Mesothelial cell of epicardium (in vitro differentiated cells): ENCODE results near the gene AMY1C. TPM values are rescaled to one million over a fixed set of nuclear protein-coding genes. Genes with fewer than 3 reads are reported as not detected.
"Not testable (repeated sequence)": the region's sequence is repeated elsewhere in the genome, so short reads cannot be mapped to it uniquely, and the experiment has no call there.

Experiments
- DNase-seq, 2 experiments: peaks; one replicate each; pipeline ENCODE4 v3.0.0; 2021; ENCODE audit warnings: low spot score in 2 of 2; ENCODE audit not compliant: unreplicated experiment in 2 of 2
- H3K27ac Mint-ChIP-seq: 2 replicates; pipeline ENCODE4 v1.8.0; 2021; ENCODE audit warnings: mixed read lengths
- H3K27me3 Mint-ChIP-seq: 2 replicates; pipeline ENCODE4 v1.8.0; 2021; ENCODE audit warnings: low read depth, mixed read lengths
- H3K36me3 Mint-ChIP-seq: 2 replicates; pipeline ENCODE4 v1.8.0; 2021; ENCODE audit warnings: mixed read lengths
- H3K4me1 Mint-ChIP-seq: 2 replicates; pipeline ENCODE4 v1.8.0; 2021; ENCODE audit warnings: mixed read lengths
- H3K4me3 Mint-ChIP-seq: 2 replicates; pipeline ENCODE4 v1.8.0; 2021; ENCODE audit warnings: mild to moderate bottlenecking, moderate library complexity, mixed read lengths
- H3K9me3 Mint-ChIP-seq: 2 replicates; pipeline ENCODE4 v1.8.0; 2021; ENCODE audit warnings: mixed read lengths
- total RNA-seq: library from RNA; stranded (reverse); gene quantifications from 3 replicates; pipeline ENCODE4 v1.2.1, GENCODE V29; 2021

The AMY1C gene
- not detected in 3 replicates for total RNA-seq

- not testable (repeated sequence) for H3K4me1 Mint-ChIP-seq, H3K27me3 Mint-ChIP-seq, H3K27ac Mint-ChIP-seq, DNase-seq, H3K36me3 Mint-ChIP-seq, H3K4me3 Mint-ChIP-seq, H3K9me3 Mint-ChIP-seq
These were observed at the start of gene AMY1C for GRCh38 chr1:103749598-103749997. AMY1C (plus strand) TSS chr1:103749898; CDS start chr1:103750470, 572 bp downstream.

GRCh38 chr1:103700669-103701068 lies 49.0 kb upstream of the AMY1C start:
- H3K9me3 Mint-ChIP-seq, H3K27me3 Mint-ChIP-seq, DNase-seq, H3K27ac Mint-ChIP-seq, H3K4me3 Mint-ChIP-seq, H3K4me1 Mint-ChIP-seq, H3K36me3 Mint-ChIP-seq: not testable (repeated sequence)

DNA sequence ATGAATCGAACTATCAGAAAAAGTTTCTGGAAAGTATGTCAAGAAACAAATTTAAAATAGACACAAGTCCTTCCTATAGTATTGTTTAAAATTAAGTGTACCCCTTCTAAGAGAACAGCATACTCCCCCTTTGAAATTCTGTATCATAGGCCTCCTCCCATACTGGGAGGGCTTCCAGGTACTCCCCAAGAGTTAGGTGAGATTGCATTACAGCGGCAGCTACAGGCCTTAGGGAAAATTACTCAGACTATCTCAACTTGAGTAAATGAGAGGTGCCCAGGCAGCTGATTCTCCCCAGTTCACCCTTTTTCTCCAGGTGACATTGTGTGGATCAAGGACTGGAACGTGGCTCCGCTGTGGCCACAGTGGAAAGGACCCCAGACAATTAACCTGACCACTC lies 48.4 kb upstream of the AMY1C start:
- H3K4me3 Mint-ChIP-seq, H3K4me1 Mint-ChIP-seq, H3K36me3 Mint-ChIP-seq, H3K27me3 Mint-ChIP-seq, DNase-seq, H3K27ac Mint-ChIP-seq, H3K9me3 Mint-ChIP-seq: not testable (repeated sequence)

DNA sequence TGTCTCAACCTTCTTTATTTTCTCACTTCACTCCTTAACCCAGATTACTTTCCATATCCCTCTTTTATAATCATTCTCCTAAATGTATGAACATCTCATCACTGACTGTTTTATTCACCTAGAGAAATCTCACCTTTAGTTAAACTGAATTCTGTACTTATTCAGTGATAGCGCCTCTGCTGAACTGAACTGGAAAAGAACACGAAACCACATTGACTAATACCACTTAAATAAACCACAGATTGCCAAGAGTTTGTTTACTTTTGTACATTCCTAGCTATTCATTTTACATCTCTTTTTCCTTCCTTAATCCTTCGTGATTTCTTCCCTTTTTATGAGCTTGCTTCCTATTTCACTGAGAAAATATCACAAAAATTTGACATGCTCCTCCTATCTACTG lies 42.0 kb upstream of the AMY1C start:
- not testable (repeated sequence) for H3K4me1 Mint-ChIP-seq

DNA sequence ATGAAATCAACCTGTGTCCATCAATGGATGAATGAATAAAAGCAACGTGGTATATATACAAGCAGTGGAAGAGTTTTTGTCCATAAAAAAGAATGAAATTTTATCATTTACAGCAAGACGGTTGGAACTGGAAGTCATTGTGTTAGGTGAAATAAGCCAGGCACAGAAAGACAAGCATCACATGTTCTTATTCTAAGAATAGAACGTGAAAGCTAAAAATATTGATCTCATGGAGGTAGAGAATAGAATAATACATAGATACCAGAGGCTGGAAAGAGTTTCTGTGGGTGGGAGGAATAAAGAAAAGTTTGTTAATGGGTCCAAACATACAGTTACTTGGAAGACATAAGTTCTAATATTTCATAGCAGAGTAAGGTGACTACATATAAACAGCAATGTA lies 39.3 kb upstream of the AMY1C start:
- not testable (repeated sequence) for H3K4me1 Mint-ChIP-seq, H3K9me3 Mint-ChIP-seq, DNase-seq

More for the DNA sequence above, 42.0 kb upstream of the AMY1C start:
- not testable (repeated sequence) for H3K4me3 Mint-ChIP-seq, H3K9me3 Mint-ChIP-seq, H3K36me3 Mint-ChIP-seq, DNase-seq, H3K27ac Mint-ChIP-seq, H3K27me3 Mint-ChIP-seq

DNA sequence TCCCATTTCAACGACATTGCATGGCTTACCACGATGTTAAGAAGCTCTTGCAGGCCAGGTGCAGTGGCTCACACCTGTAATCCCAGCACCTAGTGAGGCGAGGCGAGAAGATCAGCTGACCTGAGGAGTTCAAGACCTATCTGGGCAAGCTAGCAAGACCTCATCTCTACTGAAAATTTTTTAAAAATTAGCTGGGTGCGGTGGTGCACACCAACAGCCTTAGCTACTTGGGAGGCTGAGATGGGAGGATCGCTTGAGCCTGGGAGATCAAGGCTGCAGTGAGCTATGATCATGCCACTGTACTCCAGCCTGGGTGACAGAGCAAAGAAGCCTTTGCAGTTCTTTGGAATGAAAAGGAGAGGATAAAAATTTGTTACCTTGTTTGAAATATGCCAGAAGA lies 32.3 kb upstream of the AMY1C start:
- DNase-seq, result peak; percentile 0 to 17
- not testable (repeated sequence) for H3K4me3 Mint-ChIP-seq

More for the DNA sequence above, 39.3 kb upstream of the AMY1C start:
- not testable (repeated sequence) for H3K4me3 Mint-ChIP-seq, H3K27me3 Mint-ChIP-seq, H3K36me3 Mint-ChIP-seq, H3K27ac Mint-ChIP-seq

DNA sequence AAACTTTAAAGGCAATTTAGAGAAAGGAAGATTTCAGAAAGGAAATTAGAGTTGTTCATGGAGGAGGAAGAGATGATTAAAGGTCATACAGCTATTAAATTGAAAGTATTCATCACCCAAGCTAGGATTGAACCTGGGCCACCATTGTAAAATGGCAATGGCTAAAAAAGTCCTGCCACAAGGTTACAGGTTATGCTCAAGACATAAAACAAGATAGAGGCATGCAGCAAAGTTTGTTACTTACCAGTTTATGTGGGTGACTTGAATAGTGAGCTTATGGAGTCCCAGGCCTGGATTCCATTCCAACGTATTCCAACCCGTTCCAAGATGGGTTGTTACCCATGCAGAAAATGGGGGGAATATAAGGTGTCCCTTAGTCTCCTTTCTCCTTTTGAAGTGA lies 28.2 kb upstream of the AMY1C start:
- H3K9me3 Mint-ChIP-seq, H3K4me1 Mint-ChIP-seq, H3K27ac Mint-ChIP-seq, H3K36me3 Mint-ChIP-seq, H3K27me3 Mint-ChIP-seq, H3K4me3 Mint-ChIP-seq, DNase-seq: not testable (repeated sequence)

More for the DNA sequence above, 32.3 kb upstream of the AMY1C start:
- not testable (repeated sequence) for H3K27me3 Mint-ChIP-seq, H3K9me3 Mint-ChIP-seq, H3K27ac Mint-ChIP-seq, H3K4me1 Mint-ChIP-seq, H3K36me3 Mint-ChIP-seq

DNA sequence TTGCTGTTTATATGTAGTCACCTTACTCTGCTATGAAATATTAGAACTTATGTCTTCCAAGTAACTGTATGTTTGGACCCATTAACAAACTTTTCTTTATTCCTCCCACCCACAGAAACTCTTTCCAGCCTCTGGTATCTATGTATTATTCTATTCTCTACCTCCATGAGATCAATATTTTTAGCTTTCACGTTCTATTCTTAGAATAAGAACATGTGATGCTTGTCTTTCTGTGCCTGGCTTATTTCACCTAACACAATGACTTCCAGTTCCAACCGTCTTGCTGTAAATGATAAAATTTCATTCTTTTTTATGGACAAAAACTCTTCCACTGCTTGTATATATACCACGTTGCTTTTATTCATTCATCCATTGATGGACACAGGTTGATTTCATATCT lies 14.4 kb upstream of the AMY1C start:
- not testable (repeated sequence) for H3K27me3 Mint-ChIP-seq, H3K4me3 Mint-ChIP-seq, H3K9me3 Mint-ChIP-seq, H3K27ac Mint-ChIP-seq, H3K4me1 Mint-ChIP-seq, H3K36me3 Mint-ChIP-seq, DNase-seq

- not testable (repeated sequence) for H3K36me3 Mint-ChIP-seq, DNase-seq, H3K27me3 Mint-ChIP-seq, H3K4me1 Mint-ChIP-seq, H3K27ac Mint-ChIP-seq, H3K9me3 Mint-ChIP-seq, H3K4me3 Mint-ChIP-seq
These were observed 11.7 kb upstream of the AMY1C start for GRCh38 chr1:103738031-103738430.

DNA sequence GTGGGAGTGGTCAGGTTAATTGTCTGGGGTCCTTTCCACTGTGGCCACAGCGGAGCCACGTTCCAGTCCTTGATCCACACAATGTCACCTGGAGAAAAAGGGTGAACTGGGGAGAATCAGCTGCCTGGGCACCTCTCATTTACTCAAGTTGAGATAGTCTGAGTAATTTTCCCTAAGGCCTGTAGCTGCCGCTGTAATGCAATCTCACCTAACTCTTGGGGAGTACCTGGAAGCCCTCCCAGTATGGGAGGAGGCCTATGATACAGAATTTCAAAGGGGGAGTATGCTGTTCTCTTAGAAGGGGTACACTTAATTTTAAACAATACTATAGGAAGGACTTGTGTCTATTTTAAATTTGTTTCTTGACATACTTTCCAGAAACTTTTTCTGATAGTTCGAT lies 5.2 kb upstream of the AMY1C start:
- H3K27ac Mint-ChIP-seq, DNase-seq, H3K36me3 Mint-ChIP-seq, H3K27me3 Mint-ChIP-seq, H3K4me1 Mint-ChIP-seq, H3K9me3 Mint-ChIP-seq, H3K4me3 Mint-ChIP-seq: not testable (repeated sequence)

- H3K4me1 Mint-ChIP-seq, H3K27me3 Mint-ChIP-seq, H3K4me3 Mint-ChIP-seq, H3K27ac Mint-ChIP-seq, DNase-seq, H3K9me3 Mint-ChIP-seq, H3K36me3 Mint-ChIP-seq: not testable (repeated sequence)
These were observed 4.7 kb upstream of the AMY1C start for GRCh38 chr1:103745040-103745439.

DNA sequence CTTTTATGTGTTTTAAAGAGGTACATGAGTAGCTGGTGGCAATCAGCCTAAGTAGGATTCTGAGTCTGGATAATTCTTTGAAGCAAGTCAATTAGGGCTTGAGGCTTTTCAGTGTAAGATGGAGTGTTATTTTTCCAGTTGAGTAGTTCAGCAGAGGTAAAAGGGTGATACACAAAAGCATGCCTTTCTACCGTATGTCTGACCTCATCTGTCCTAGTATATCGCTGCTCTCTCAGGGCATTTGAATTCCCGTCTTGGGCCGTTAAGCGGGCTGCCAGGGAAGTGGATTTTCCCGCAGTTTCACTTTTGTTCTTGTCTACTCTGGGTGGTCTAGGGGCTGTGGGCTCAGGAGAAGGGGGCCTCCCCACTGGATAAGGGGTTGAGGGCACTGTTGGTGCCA lies 1.4 kb upstream of the AMY1C start:
- not testable (repeated sequence) for H3K27ac Mint-ChIP-seq, H3K4me3 Mint-ChIP-seq, H3K36me3 Mint-ChIP-seq, H3K27me3 Mint-ChIP-seq, H3K4me1 Mint-ChIP-seq, H3K9me3 Mint-ChIP-seq, DNase-seq
